Endometrium (tissue), 2 donors: Measurements from ENCODE around the gene NOL6.

ENCODE experiments used
- FAIRE-seq: peaks from 2 replicates; lab custom pipeline; 2012; peaks lifted over from hg19 to GRCh38; lab: Jason Lieb, UNC
- donor health status: control.
- donor health status: control.

NOL6 gene

DNA sequence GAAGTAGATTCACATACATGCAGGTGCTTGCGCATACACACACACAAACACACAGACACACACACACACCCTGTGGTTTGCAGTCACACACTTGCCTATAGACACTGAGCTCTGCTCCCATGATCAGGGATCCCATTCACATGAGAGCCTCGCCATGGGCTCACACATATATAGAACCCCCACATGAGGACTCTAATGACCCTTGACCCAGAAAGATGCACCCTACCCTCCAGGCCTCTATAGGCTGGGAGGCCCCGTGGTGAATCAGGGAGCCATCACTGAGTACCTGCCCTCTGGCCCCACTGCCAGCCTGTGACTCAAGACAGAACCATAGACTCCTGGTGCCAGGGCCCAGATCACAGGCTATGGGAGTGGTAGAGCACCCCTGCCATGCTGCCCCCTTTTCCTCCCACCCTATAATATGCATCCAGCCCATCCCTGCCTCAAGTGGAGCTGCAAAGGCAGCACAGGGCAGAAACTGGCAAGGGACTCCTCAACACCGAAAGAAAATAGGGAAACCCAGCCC, 23.0 kb downstream of the NOL6 start:
- no peak for FAIRE-seq

- FAIRE-seq, result no peak
These were observed 24.0 kb downstream of the NOL6 start for GRCh38 chr9:33449715-33450114.

DNA sequence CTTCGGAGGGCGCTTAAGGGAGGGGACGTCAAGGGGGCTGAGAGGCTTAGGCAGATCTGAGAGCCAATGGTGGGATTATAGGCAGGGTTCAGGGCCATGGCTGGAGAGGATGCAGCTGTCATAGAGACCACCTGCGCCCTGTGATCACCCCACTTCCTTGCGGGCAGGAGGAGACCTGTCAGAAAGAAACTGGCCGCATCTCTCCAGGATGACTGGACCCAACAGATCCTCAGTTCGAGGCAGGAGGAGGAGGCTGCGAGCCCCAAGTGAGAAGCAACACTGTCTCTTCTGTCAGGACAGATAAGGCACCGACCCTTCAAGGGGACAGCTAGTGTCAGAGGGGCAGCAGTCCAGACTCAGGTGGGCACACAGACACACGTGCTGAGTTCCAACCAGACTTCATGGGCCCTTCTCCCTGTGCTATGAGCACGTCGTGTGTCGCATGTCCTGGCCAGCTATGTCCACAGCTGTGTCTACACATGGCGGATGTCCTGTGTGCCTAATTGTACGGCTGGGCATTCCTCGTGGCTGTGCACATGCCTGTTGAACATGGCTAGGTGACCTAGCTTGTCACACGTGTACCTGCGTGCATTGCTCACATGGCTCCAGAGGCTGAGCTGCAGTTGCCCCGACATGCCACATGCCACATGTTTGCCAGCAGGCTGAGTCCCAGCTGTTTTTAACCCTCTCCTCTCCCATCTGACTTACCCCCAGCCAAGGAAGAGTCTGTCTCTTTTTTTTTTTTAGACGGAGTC, 25.7 kb downstream of the NOL6 start:
- no peak for FAIRE-seq

- FAIRE-seq, result no peak
These were observed 26.6 kb downstream of the NOL6 start, which contains the start of gene AQP3 for GRCh38 chr9:33446946-33447798. AQP3 (minus strand) TSS chr9:33447593; CDS start chr9:33447530, 63 bp downstream.

DNA sequence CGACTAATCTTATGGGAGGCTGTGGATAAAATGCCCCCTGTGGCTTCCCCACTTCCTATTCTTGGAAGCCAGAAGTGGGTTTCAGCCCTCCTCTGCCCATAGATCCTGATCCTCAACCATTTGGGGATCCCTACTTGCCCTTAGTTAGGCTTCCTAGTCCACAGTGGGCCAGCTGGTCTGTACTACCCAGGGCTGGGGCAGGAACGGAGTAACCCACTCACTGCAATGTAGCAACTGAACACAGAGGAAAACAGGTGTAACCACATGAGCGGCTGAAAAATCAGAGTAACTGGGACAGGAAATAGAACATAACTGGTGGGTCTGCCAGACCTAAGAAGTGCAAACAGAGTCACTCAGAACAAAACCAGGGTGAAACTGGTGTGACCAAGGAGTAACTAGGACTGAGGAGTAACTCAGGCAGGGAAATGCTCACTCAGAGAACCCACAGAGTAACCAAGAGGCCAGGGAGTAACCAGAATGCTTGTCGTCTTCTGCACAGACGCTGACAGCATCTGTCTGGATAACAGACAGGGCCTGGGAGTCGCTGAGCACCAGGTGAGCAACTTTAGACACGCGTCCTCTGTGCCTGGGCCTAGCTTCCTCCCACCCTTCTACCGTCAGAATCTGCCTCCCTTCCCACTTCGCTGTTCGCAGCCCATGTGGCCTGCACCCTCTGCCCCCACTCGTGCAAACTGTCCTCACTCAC, 27.3 kb downstream of the NOL6 start:
- no peak for FAIRE-seq

GRCh38 chr9:33445389-33446239, 28.1 kb downstream of the NOL6 start:
- no peak for FAIRE-seq

GRCh38 chr9:33443464-33444154, 30.1 kb downstream of the NOL6 start:
- no peak for FAIRE-seq

DNA sequence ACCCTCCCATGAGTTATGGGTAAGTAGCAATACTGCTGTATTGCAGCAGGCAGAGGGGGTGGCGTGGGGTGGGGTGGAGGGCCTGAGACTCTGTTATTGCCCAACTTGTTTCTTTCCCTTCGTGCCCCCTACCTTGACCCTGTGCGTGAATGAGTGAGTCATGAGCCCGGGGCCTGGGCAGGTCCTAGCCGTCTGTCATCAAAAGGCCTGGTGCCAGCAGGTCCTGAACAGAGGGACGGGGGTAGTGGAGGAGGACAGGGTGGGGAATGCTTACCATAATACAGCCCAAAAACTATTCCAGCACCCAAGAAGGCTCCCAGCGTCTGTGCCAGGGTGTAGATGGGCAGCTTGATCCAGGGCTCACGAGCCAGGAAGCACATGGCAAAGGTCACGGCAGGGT, 30.7 kb downstream of the NOL6 start:
- no peak for FAIRE-seq

DNA sequence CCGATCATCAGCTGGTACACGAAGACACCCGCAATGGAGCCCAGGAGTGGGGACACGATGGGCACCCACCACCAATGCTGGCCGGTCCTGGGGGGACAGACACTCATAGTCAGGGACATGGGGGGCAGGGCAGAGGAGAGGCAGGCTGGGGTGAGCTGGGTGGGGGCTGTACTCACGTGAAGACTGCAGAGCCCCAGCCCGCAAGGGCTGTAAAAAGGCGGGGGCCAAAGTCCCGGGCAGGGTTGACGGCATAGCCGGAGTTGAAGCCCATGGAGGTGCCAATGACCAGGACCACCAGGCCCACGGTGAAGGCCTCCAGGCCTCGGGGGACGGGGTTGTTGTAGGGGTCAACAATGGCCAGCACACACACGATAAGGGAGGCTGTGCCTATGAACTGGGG, 31.6 kb downstream of the NOL6 start:
- FAIRE-seq, result no peak

- no peak for FAIRE-seq
These were observed 33.1 kb downstream of the NOL6 start for GRCh38 chr9:33440609-33441008.

DNA sequence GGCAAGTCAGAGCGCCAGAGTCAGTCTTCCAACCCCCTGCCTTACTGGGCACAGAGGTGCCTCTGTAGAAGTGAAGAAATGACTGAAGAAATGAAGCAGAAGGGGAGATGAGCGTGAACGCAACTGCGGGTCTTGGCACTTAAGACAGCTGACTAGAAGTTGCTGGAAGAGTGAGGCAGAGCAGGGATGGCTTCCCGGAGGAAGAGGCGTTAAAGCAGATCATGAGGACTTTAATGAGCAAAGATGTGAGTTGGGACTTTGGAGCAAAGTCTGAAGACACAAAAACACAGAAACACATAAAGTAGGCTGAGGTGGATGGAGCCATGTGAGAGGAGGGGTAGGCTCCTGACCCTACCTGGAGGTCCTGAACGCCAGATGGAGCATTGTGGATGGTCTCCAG, 33.5 kb downstream of the NOL6 start:
- FAIRE-seq, result no peak

- FAIRE-seq, result no peak
These were observed 34.0 kb downstream of the NOL6 start for GRCh38 chr9:33439731-33440130.

GRCh38 chr9:33438926-33439680, 34.6 kb downstream of the NOL6 start:
- no peak for FAIRE-seq

DNA sequence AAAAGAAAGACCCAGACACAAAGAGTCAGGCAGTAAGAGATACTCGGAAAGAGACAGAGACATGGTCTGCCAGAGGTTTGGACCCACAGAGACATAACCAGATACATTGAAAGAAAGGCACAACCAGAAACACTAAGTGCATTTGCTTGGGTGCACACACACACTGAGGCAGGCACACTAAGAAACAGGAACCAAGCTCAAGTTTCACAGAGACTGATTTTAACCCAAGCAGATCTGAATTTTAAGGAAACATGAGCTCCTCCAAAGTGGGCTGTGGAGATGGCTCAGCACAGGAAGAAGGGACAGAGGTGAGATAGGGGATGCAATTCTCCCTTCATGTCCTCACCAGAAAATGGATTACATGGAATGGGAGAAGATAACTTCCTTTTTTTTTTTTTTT, 35.8 kb downstream of the NOL6 start:
- FAIRE-seq, result no peak

DNA sequence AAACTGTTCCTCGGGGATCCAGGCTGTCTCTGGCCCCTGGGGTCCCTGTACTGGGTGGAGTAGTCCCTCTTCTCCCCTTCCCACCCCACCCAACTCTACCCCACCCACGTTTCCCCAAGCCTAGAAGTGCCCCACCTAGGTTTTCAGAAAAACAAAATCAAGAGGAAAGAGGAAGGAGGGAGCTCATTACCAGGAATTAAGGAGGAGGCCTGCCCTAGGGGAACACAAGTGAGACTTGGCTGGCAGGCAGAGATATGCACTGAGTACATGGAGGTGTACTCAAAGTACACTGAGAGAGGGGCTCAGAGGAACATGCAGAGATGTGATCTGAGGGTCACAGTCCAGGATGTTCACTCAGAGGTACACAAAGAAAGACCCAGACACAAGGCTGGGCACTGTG, 36.5 kb downstream of the NOL6 start:
- no peak for FAIRE-seq

GRCh38 chr9:33436445-33436844, 37.3 kb downstream of the NOL6 start:
- no peak for FAIRE-seq

DNA sequence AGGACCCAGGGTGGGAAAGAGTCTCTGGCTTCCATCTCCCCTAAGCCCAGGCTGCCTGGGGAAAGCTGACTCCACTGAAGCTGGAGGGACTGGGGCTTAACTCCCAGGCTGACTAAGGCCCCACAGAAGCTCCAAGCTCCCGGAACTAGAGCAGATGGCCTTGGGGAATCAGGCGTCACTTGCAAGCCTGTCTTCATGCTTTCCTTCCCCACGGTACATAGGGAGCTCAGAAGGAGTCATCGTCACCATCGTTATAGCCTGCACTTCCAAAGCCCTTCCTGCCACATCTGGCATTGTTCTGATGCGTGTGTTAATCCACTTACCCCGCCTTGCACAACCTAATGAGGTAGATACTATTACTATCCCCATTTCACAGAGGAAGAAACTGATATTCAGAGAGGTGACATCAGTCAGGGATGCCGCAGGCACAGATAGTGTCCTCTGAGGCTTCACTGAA, 37.9 kb downstream of the NOL6 start:
- no peak for FAIRE-seq

DNA sequence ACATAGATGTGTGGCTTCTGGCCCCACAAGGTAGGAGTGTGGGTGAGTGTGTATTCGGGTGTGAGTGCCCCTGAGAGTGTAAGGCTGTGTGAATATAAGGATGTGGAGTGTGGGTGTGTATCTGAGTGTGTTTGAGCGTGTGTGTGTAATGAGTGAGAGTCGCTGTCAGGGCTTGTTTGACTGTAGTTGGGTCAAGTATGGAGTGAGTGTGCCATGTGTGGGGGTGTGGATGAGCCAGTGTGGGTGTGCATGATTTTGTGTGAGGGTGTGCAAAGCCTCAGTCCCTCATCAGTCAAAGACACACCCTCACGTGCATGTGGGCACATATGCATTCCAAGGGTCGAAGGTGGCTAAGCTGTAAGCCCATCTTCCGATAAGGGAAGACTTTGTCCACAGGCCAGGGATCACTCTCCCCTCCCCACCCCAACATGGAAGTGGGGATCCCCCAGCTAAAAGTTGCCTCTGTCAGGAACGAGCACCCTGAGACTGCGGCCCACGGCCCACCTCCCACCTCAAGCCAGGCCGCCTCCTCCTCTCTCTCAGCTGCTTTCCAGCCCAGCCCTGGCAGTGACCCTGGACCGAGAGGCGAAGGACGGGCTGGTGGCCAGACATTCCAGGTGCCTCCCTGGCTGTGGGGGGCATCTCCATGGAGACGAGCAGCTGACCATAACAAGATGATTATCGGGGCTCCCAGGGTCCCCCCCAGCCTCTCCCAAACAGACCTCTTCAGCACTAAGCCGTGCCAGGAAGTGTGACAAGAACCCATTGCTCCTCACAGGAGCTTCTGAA, 39.2 kb downstream of the NOL6 start:
- no peak for FAIRE-seq

DNA sequence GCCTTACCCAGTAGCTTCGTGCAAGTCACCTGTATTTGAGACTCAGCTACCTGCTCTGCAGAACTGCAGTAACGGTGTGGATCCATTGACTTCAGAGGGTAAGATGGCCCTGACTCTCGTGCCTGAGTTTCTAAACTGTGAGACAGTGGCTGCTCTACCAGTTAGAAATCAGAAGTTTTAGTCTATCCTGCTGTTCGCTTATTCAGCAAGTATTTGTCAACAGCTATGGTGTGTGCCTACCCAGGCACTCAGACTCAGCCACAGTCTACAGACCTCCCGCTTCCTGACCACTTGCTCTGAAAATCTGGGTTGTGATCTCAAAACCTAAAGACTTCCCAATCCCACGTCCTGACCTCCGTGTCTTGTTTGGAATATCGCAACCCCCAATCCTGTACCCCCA, 39.9 kb downstream of the NOL6 start:
- no peak for FAIRE-seq
